ENCODE measurements around the gene RPS27.

DNA sequence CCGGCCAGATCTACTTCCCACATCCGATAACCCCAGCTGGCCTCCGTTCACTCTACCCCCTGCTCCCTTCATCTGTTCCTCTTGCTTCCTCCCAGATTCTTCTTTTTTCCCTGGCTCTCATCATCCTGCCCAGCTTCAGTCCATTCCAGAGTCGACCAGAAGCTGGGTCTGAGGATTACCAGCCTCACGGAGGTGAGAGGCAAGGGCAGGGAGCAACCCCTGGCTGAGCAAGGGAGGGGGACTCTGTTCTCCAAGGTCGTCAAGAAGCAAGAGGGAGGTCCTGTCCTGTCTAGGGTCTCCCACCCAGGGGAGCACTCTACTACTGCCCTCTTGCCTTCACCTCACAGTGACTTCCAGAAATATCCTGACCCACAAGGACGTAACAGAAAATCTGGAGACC is 17.0 kb upstream of the RPS27 start:
- TF ChIP-seq RCOR1 (conservative IDR thresholded peaks at IDR 0.05; ENCODE audit: low read depth, low read length) (no peak), EED (IDR thresholded peaks at IDR 0.05; ENCODE audit: low read depth) (no peak), MTA3 (IDR thresholded peaks at IDR 0.05; ENCODE audit: borderline replicate concordance, low read length) (no peak), BHLHE40 (IDR thresholded peaks at IDR 0.05; ENCODE audit: borderline replicate concordance in 1 of 2, low read depth in 2 of 2, low read length in 1 of 2) (no peak), ASH2L (IDR thresholded peaks at IDR 0.05; ENCODE audit: borderline replicate concordance, low read depth) (no peak)
